Gastrocnemius medialis (tissue), 4 donors: ENCODE results near the gene CLPTM1L.

ENCODE experiments used
- POLR2A ChIP-seq, 2 donors: fragments of 450-650 bp; IDR thresholded peaks; one replicate each; pipeline ENCODE4 v1.6.1; 2017; ENCODE audit warnings: antibody characterized with exemption in 2 of 2, mild to moderate bottlenecking in 2 of 2, moderate library complexity in 2 of 2
- TF ChIP-seq, protein P1 (sequence below), 5 experiments: fragments of 450-650 bp in 3 of 5; fragments of 200-600 bp in 2 of 5; sonication (generic) in 2 of 5; IDR thresholded peaks in 4 of 5; conservative IDR thresholded peaks in 1 of 5; 1 replicate in 4 of 5; 2 replicates in 1 of 5; pipeline ENCODE4 v1.5.1; 2016 to 2019; ENCODE audit warnings: antibody characterized with exemption in 5 of 5, mild to moderate bottlenecking in 3 of 5, moderate library complexity in 3 of 5

DNA sequence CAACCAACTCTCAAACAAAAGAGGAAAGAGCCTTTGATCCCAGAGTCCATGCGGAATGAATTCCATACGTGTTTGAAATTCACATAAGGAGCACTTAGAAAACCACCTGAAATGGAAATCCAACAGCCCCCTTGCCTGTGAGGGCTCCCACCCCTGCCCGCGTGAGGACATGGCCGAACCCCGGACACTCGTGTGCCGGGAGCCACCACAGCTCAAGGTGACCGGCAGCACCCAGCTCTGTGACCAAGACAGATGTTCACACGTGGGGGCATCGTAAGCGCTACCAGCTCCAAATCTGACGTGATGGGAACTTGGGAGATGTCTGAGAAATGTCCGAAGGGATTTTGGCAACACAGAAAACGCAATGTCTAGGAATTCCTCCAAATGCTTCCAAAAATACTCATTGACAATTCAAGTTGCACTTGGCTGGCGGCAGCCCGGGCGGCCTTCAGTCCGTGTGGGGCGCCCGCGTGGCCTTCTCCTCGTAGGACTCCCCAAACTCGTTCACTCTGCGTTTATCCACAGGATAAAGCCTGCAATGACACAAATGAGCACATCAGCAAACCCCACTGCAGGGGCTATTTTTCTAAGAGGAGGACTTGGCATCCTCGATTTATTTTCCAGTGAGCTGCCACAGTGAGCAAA, 26.9 kb downstream of the CLPTM1L start:
- TF ChIP-seq, protein P1, sequence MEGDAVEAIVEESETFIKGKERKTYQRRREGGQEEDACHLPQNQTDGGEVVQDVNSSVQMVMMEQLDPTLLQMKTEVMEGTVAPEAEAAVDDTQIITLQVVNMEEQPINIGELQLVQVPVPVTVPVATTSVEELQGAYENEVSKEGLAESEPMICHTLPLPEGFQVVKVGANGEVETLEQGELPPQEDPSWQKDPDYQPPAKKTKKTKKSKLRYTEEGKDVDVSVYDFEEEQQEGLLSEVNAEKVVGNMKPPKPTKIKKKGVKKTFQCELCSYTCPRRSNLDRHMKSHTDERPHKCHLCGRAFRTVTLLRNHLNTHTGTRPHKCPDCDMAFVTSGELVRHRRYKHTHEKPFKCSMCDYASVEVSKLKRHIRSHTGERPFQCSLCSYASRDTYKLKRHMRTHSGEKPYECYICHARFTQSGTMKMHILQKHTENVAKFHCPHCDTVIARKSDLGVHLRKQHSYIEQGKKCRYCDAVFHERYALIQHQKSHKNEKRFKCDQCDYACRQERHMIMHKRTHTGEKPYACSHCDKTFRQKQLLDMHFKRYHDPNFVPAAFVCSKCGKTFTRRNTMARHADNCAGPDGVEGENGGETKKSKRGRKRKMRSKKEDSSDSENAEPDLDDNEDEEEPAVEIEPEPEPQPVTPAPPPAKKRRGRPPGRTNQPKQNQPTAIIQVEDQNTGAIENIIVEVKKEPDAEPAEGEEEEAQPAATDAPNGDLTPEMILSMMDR (IDR thresholded peaks at IDR 0.05 in 4 of 5, conservative IDR thresholded peaks at IDR 0.05 in 1 of 5) = no peak
- TF ChIP-seq POLR2A (IDR thresholded peaks at IDR 0.05) = no peak
